A673 (cell line): ENCODE data around the gene PACS2.

Source experiments
- EZH2 ChIP-seq: fragments of 200-600 bp; sonication (generic); IDR thresholded peaks from 2 replicates; pipeline ENCODE4 v1.6.1; 2017; ENCODE audit warnings: borderline replicate concordance, low read depth, mild to moderate bottlenecking, mixed read lengths, antibody characterized with exemption, low read length; ENCODE audit not compliant: poor library complexity, severe bottlenecking
- TF ChIP-seq, protein P1 (sequence below): fragments of 300-800, 200-600 bp; sonication (generic); conservative IDR thresholded peaks from 2 replicates; pipeline ENCODE4 v1.5.1; 2017; ENCODE audit warnings: low read depth, mild to moderate bottlenecking, antibody characterized with exemption, low read length, moderate library complexity, mixed read lengths

DNA sequence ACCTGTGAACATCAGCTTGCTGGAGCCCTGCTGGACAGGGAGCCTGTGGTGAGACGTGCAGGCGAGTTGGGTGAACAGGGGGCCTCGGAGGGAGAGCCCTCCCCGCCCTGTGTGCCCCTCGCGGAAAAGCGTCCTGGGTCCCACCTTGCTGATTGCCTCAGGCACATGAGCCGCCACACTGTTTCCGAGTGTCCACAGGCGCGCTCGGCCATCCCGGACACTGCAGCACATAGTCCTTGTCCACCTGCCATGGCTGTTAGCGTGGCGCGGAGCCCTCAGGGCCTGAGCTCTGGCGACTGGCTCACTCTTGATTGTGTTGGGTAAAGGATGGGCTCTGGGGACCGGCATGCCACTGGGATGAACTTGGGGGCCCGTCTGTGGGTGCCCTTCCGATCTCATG, 40.0 kb downstream of the PACS2 start:
- TF ChIP-seq, protein P1, sequence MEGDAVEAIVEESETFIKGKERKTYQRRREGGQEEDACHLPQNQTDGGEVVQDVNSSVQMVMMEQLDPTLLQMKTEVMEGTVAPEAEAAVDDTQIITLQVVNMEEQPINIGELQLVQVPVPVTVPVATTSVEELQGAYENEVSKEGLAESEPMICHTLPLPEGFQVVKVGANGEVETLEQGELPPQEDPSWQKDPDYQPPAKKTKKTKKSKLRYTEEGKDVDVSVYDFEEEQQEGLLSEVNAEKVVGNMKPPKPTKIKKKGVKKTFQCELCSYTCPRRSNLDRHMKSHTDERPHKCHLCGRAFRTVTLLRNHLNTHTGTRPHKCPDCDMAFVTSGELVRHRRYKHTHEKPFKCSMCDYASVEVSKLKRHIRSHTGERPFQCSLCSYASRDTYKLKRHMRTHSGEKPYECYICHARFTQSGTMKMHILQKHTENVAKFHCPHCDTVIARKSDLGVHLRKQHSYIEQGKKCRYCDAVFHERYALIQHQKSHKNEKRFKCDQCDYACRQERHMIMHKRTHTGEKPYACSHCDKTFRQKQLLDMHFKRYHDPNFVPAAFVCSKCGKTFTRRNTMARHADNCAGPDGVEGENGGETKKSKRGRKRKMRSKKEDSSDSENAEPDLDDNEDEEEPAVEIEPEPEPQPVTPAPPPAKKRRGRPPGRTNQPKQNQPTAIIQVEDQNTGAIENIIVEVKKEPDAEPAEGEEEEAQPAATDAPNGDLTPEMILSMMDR: no peak
- TF ChIP-seq EZH2: no peak
